PC-9 (cell line): Measurements from ENCODE around the gene ALK.

Source experiments
- CTCF ChIP-seq: fragments of 200-600 bp; sonication (generic); conservative IDR thresholded peaks from 2 replicates; pipeline ENCODE4 v1.6.1; 2017; ENCODE audit warnings: mixed run types, antibody characterized with exemption, mild to moderate bottlenecking, moderate library complexity
- EZH2 ChIP-seq: fragments of 200-600 bp; sonication (generic); IDR thresholded peaks from 2 replicates; pipeline ENCODE4 v1.8.0; 2017; ENCODE audit warnings: antibody characterized with exemption, low read depth

- no peak for TF ChIP-seq CTCF
- TF ChIP-seq EZH2, result no peak
These were observed 341.8 kb downstream of the ALK start for GRCh38 chr2:29579495-29580169.
